HG03103 (cell line): Measurements from ENCODE around the gene LTBP4.
A peak's percentile ranks its signal among the peaks of the same experiment; 100 is the strongest.
"Not testable (repeated sequence)": the region's sequence is repeated elsewhere in the genome, so short reads cannot be mapped to it uniquely, and the experiment has no call there.

Experiments used
- ATAC-seq: cut with Tn5 transposase; IDR thresholded peaks from one replicate; pipeline ENCODE4 v1.9.1; 2021; ENCODE audit warnings: low read depth; ENCODE audit not compliant: unreplicated experiment

The LTBP4 gene

GRCh38 chr19:40571831-40572495, 29.2 kb upstream of the LTBP4 start:
- no peak for ATAC-seq

- no peak for ATAC-seq
These were observed 25.8 kb upstream of the LTBP4 start for GRCh38 chr19:40575326-40575725.

GRCh38 chr19:40576151-40576584, 25.0 kb upstream of the LTBP4 start:
- peak; percentile 4 for ATAC-seq

GRCh38 chr19:40576585-40577451, 24.4 kb upstream of the LTBP4 start, which contains the start of gene SHKBP1:
Gene SHKBP1, plus strand, starts transcription at chr19:40576873. Its CDS starts 27 bp downstream, at chr19:40576900.
- ATAC-seq: peak; percentile 92

- no peak for ATAC-seq
These were observed 22.7 kb upstream of the LTBP4 start for GRCh38 chr19:40578442-40578908.

- no peak for ATAC-seq
These were observed 20.6 kb upstream of the LTBP4 start for GRCh38 chr19:40580619-40581018.

- ATAC-seq: no peak
These were observed 19.6 kb upstream of the LTBP4 start for GRCh38 chr19:40581531-40581930.

- no peak for ATAC-seq
These were observed 18.7 kb upstream of the LTBP4 start for GRCh38 chr19:40582467-40582866.

GRCh38 chr19:40583283-40583682, 17.9 kb upstream of the LTBP4 start:
- no peak for ATAC-seq

GRCh38 chr19:40584007-40584406, 17.2 kb upstream of the LTBP4 start:
- no peak for ATAC-seq

- ATAC-seq: no peak
These were observed 15.8 kb upstream of the LTBP4 start for GRCh38 chr19:40585241-40585981.

- ATAC-seq: no peak
These were observed 15.2 kb upstream of the LTBP4 start for GRCh38 chr19:40585982-40586422.

- ATAC-seq: no peak
These were observed 14.6 kb upstream of the LTBP4 start for GRCh38 chr19:40586611-40587010.

- no peak for ATAC-seq
These were observed 12.9 kb upstream of the LTBP4 start for GRCh38 chr19:40588110-40588854.

- ATAC-seq: no peak
These were observed 12.1 kb upstream of the LTBP4 start for GRCh38 chr19:40588926-40589569.

- ATAC-seq: no peak
These were observed 11.4 kb upstream of the LTBP4 start for GRCh38 chr19:40589591-40590429.

- ATAC-seq: no peak
These were observed 10.5 kb upstream of the LTBP4 start for GRCh38 chr19:40590464-40591265.

GRCh38 chr19:40591724-40592123, 9.4 kb upstream of the LTBP4 start:
- not testable (repeated sequence) for ATAC-seq
